Measurements from ENCODE around the gene ACP3.
"Not testable (repeated sequence)": the region's sequence is repeated elsewhere in the genome, so short reads cannot be mapped to it uniquely, and the experiment has no call there.

ACP3 gene

GRCh38 chr3:132368962-132369361 lies 51.8 kb downstream of the ACP3 start:
- no peak for DNase-seq

GRCh38 chr3:132376945-132377354 lies 59.7 kb downstream of the ACP3 start:
- not testable (repeated sequence) for DNase-seq

GRCh38 chr3:132378048-132378762 lies 61.0 kb downstream of the ACP3 start:
- no peak for DNase-seq

GRCh38 chr3:132378846-132379245 lies 61.6 kb downstream of the ACP3 start:
- DNase-seq, result no peak

- DNase-seq, result no peak
Observed at GRCh38 chr3:132380920-132381319, 63.7 kb downstream of the ACP3 start.

- DNase-seq, result no peak
Observed at GRCh38 chr3:132381348-132381944, 64.2 kb downstream of the ACP3 start.

- DNase-seq, result no peak
Observed at GRCh38 chr3:132382267-132382666, 65.1 kb downstream of the ACP3 start.

- no peak for DNase-seq
Observed at GRCh38 chr3:132382688-132383194, 65.5 kb downstream of the ACP3 start.

GRCh38 chr3:132386259-132386658 lies 69.1 kb downstream of the ACP3 start:
- DNase-seq, result no peak

GRCh38 chr3:132392675-132393074 lies 75.5 kb downstream of the ACP3 start:
- DNase-seq, result not testable (repeated sequence)

- peak; percentile 46 for DNase-seq
Observed at GRCh38 chr3:132394320-132394719, 77.1 kb downstream of the ACP3 start.

- DNase-seq, result no peak
Observed at GRCh38 chr3:132395126-132395525, 77.9 kb downstream of the ACP3 start.

- DNase-seq, result no peak
Observed at GRCh38 chr3:132396255-132396654, 79.0 kb downstream of the ACP3 start.

- DNase-seq, result not testable (repeated sequence)
Observed at GRCh38 chr3:132396776-132397175, 79.6 kb downstream of the ACP3 start.

GRCh38 chr3:132399054-132399929 lies 82.1 kb downstream of the ACP3 start:
- DNase-seq, result no peak

GRCh38 chr3:132401255-132401654 lies 84.0 kb downstream of the ACP3 start:
- no peak for DNase-seq

- DNase-seq, result no peak
Observed at GRCh38 chr3:132404276-132404675, 87.1 kb downstream of the ACP3 start.

GRCh38 chr3:132405188-132405587 lies 88.0 kb downstream of the ACP3 start:
- no peak for DNase-seq

GRCh38 chr3:132405609-132406299 lies 88.5 kb downstream of the ACP3 start:
- DNase-seq, result no peak

- no peak for DNase-seq
Observed at GRCh38 chr3:132406587-132406986, 89.4 kb downstream of the ACP3 start.

GRCh38 chr3:132407025-132407424 lies 89.8 kb downstream of the ACP3 start:
- no peak for DNase-seq

Measured in NCI-H524 treated with DMSO at 0.1 percent for 48 hours (cell line).